ENCODE measurements around the gene ABLIM3.
"Not testable (repeated sequence)": the region's sequence is repeated elsewhere in the genome, so short reads cannot be mapped to it uniquely, and the experiment has no call there.

Gene ABLIM3

GRCh38 chr5:149262315-149262714, 121.0 kb downstream of the ABLIM3 start:
- no peak for DNase-seq

GRCh38 chr5:149264439-149265067, 123.3 kb downstream of the ABLIM3 start:
- DNase-seq: no peak

- no peak for DNase-seq
These were observed 123.8 kb downstream of the ABLIM3 start for GRCh38 chr5:149265068-149265465.

GRCh38 chr5:149265597-149265996, 124.3 kb downstream of the ABLIM3 start:
- no peak for DNase-seq

- DNase-seq: no peak
These were observed 126.1 kb downstream of the ABLIM3 start for GRCh38 chr5:149267241-149267973.

GRCh38 chr5:149268928-149269557, 127.8 kb downstream of the ABLIM3 start:
- DNase-seq: peak; percentile 35

- DNase-seq: no peak
These were observed 130.0 kb downstream of the ABLIM3 start for GRCh38 chr5:149271195-149271715.

GRCh38 chr5:149271716-149272563, 130.6 kb downstream of the ABLIM3 start, which contains the start of gene AFAP1L1:
TSS of gene AFAP1L1 (plus strand) at chr5:149271859. CDS start at chr5:149271969, 110 bp downstream.
- no peak for DNase-seq

GRCh38 chr5:149272781-149273180, 131.5 kb downstream of the ABLIM3 start:
- not testable (repeated sequence) for DNase-seq

- DNase-seq: no peak
These were observed 131.9 kb downstream of the ABLIM3 start for GRCh38 chr5:149273237-149273636.

- no peak for DNase-seq
These were observed 132.7 kb downstream of the ABLIM3 start for GRCh38 chr5:149273950-149274349.

GRCh38 chr5:149274939-149275338, 133.6 kb downstream of the ABLIM3 start:
- no peak for DNase-seq

GRCh38 chr5:149277801-149278200, 136.5 kb downstream of the ABLIM3 start:
- DNase-seq: no peak

GRCh38 chr5:149278451-149279210, 137.3 kb downstream of the ABLIM3 start:
- DNase-seq: no peak

GRCh38 chr5:149279661-149280060, 138.4 kb downstream of the ABLIM3 start:
- no peak for DNase-seq

- DNase-seq: no peak
These were observed 138.8 kb downstream of the ABLIM3 start for GRCh38 chr5:149280124-149280523.

- no peak for DNase-seq
These were observed 139.5 kb downstream of the ABLIM3 start for GRCh38 chr5:149280802-149281201.

- DNase-seq: no peak
These were observed 141.0 kb downstream of the ABLIM3 start for GRCh38 chr5:149282027-149282965.

- no peak for DNase-seq
These were observed 141.7 kb downstream of the ABLIM3 start for GRCh38 chr5:149282966-149283332.

- DNase-seq: no peak
These were observed 142.6 kb downstream of the ABLIM3 start for GRCh38 chr5:149283626-149284480.
